HepG2 (cell line): ENCODE results near the gene NWD2. TPM values are rescaled to one million over a fixed set of nuclear protein-coding genes. Genes with fewer than 3 reads are reported as not detected.

Source experiments
- ATAC-seq: fragments of 200-7000 bp; cut with Tn5 transposase; 3 replicates; pipeline ENCODE4 v1.9.1; 2020; ENCODE audit warnings: mild to moderate bottlenecking, moderate library complexity
- BruUV-seq: library from RNA; stranded (reverse); fragments of 400-500 nt; replicated peaks from 2 replicates; lab custom pipeline; 2021; lab: Mats Ljungman, UMichigan
- CTCF ChIA-PET: fragments of 300-600 bp; formaldehyde crosslinking; extraction: SDS; loops from one replicate; lab custom pipeline; 2021; ENCODE audit warnings: low total read pairs, inconsistent platforms, low intra/inter-chr PET ratio; lab: Yijun Ruan, JAX
- POLR2A ChIA-PET: fragments of 350-600 bp; sonication (Branson Sonifier 250); formaldehyde crosslinking; loops from one replicate; lab custom pipeline; 2020; ENCODE audit warnings: antibody characterized with exemption, inconsistent platforms; lab: Yijun Ruan, JAX
- DNase-seq: peaks from one replicate; pipeline ENCODE4 v3.0.0-alpha.2; 2015; ENCODE audit warnings: low spot score
- FAIRE-seq: peaks from 3 replicates; lab custom pipeline; 2011; peaks lifted over from hg19 to GRCh38; lab: Jason Lieb, UNC
- H2AFZ ChIP-seq: one replicate; pipeline ENCODE4 v1.6.1; 2011; ENCODE audit warnings: low read length, inconsistent platforms
- H3K27ac ChIP-seq: fragments of 300-600 bp; 3 replicates; pipeline ENCODE4 v1.8.0; 2011; ENCODE audit warnings: mixed run types, mild to moderate bottlenecking, mixed read lengths, low read length, inconsistent platforms; ENCODE audit not compliant: insufficient read depth; ENCODE audit errors: extremely low read length
- H3K27me3 ChIP-seq, 2 experiments: fragments of 200-600 bp in 1 of 2; 2 replicates in 1 of 2; 3 replicates in 1 of 2; pipeline versions ENCODE4 v1.6.0 to v1.8.0; 2011; ENCODE audit warnings: low read length in 2 of 2, mild to moderate bottlenecking in 2 of 2, moderate library complexity in 2 of 2, inconsistent platforms in 1 of 2; ENCODE audit not compliant: insufficient read depth in 2 of 2, control insufficient read depth in 1 of 2
- H3K36me3 ChIP-seq, 2 experiments: fragments of 200-600 bp in 1 of 2; replicated peaks in 1 of 2; 2 replicates in 1 of 2; 3 replicates in 1 of 2; pipeline versions ENCODE4 v1.5.1 to v1.8.0; 2011; ENCODE audit warnings: low read length in 2 of 2, inconsistent platforms in 1 of 2; ENCODE audit not compliant: insufficient read depth in 2 of 2, control insufficient read depth in 1 of 2
- H3K4me1 ChIP-seq: 2 replicates; pipeline ENCODE4 v1.5.1; 2012; ENCODE audit warnings: low read length, inconsistent platforms; ENCODE audit not compliant: insufficient read depth
- H3K4me2 ChIP-seq: 2 replicates; pipeline ENCODE4 v1.6.0; 2011; ENCODE audit warnings: low read depth, low read length, inconsistent platforms
- H3K4me3 ChIP-seq, 3 experiments: fragments of 200-600 bp in 1 of 3; sonication (generic), shearing (Covaris generic) in 1 of 3; replicated peaks in 1 of 3; 2 replicates each; pipeline ENCODE4 v1.5.1; 2011 to 2016; ENCODE audit warnings: low read length in 3 of 3, inconsistent platforms in 2 of 3, low read depth in 2 of 3, mild to moderate bottlenecking in 2 of 3, control low read depth in 1 of 3, mixed read lengths in 1 of 3; ENCODE audit not compliant: insufficient read depth in 1 of 3
- H3K79me2 ChIP-seq: one replicate; pipeline ENCODE4 v1.6.1; 2011; ENCODE audit warnings: low read length, inconsistent platforms; ENCODE audit not compliant: insufficient read depth
- H3K9ac ChIP-seq: 2 replicates; pipeline ENCODE4 v1.6.0; 2011; ENCODE audit warnings: mild to moderate bottlenecking, low read depth, low read length, inconsistent platforms; ENCODE audit not compliant: insufficient read depth
- H3K9me3 ChIP-seq: 2 replicates; pipeline ENCODE4 v1.5.1; 2012; ENCODE audit warnings: mild to moderate bottlenecking, low read length
- H4K20me1 ChIP-seq: 2 replicates; pipeline ENCODE4 v1.6.0; 2011; ENCODE audit warnings: inconsistent platforms, mild to moderate bottlenecking, low read length, moderate library complexity; ENCODE audit not compliant: insufficient read depth
- KDM3A ChIP-seq: IDR thresholded peaks from 2 replicates; pipeline ENCODE4 v1.6.1; 2018; ENCODE audit warnings: low read depth, missing compliant biosample characterization
- LCORL ChIP-seq, 2 experiments: fragments of 450-650 bp in 1 of 2; sonication (generic) in 1 of 2; formaldehyde crosslinking in 1 of 2; IDR thresholded peaks; 2 replicates each; pipeline versions ENCODE4 v1.5.0 to v1.6.1; 2017 to 2020; ENCODE audit warnings: antibody characterized with exemption in 1 of 2, missing genetic modification reagents in 1 of 2
- MIER3 ChIP-seq: IDR thresholded peaks from 2 replicates; pipeline ENCODE4 v1.6.1; 2016; ENCODE audit warnings: missing compliant biosample characterization, borderline replicate concordance
- TARDBP ChIP-seq: sonication (generic); formaldehyde crosslinking; IDR thresholded peaks from 2 replicates; pipeline ENCODE4 v1.8.0; 2022; ENCODE audit warnings: mild to moderate bottlenecking, missing genetic modification reagents
- ZNF101 ChIP-seq: sonication (generic); formaldehyde crosslinking; IDR thresholded peaks from 2 replicates; pipeline ENCODE4 v1.4.0; 2020; ENCODE audit warnings: mild to moderate bottlenecking, low read depth, missing genetic modification reagents, borderline replicate concordance
- ZNF33A ChIP-seq: sonication (generic); formaldehyde crosslinking; IDR thresholded peaks from 2 replicates; pipeline ENCODE4 v1.5.1; 2020; ENCODE audit warnings: missing genetic modification reagents, mild to moderate bottlenecking, moderate library complexity, borderline replicate concordance
- ZNF772 ChIP-seq: sonication (generic); formaldehyde crosslinking; IDR thresholded peaks from 2 replicates; pipeline ENCODE4 v1.5.0; 2020; ENCODE audit warnings: mild to moderate bottlenecking, missing genetic modification reagents
- WGBS: methylation state at CpG from one replicate; pipeline ENCODE4 v1.1.6; 2017; ENCODE audit warnings: low lambda C conversion rate; 5-methylcytosine and 5-hydroxymethylcytosine counted together
- in situ Hi-C: cut with HindIII; loops from 2 replicates; pipeline ENCODE4 v1.10.0; 2017; ENCODE audit warnings: low pct_unique_long_range_greater_than_20kb; ENCODE audit not compliant: extremely low pct_ligation_motif_present
- intact Hi-C: fragments of 100-400 bp; cut with micrococcal nuclease; formaldehyde crosslinking; loops from one replicate; pipeline ENCODE4 v1.10.0; 2022; ENCODE audit not compliant: unreplicated experiment
- polyA plus RNA-seq, 8 experiments: library from polyadenylated mRNA; depleted of rRNA in 3 of 8; stranded (reverse) in 7 of 8; unstranded in 1 of 8; fragments of >200 nt; fragmentation: Illumina TruSeq in 4 of 8; extraction: Trizol in 4 of 8; gene quantifications; 2 replicates each; pipeline versions ENCODE4 v1.2.1 to v1.2.3, GENCODE V29; 2011 to 2016; ENCODE audit warnings: low read depth in 4 of 8, missing spikeins in 1 of 8, mixed read lengths in 1 of 8; ENCODE audit not compliant: insufficient read depth in 1 of 8
- total RNA-seq, 5 experiments: library from RNA; depleted of rRNA; stranded (reverse); fragments of >200 nt; fragmentation: Illumina TruSeq; extraction: Trizol; gene quantifications; 2 replicates each; pipeline ENCODE4 v1.2.3, GENCODE V29; 2016; ENCODE audit warnings: low read depth in 1 of 5
- TF ChIP-seq, protein P1 (sequence below): IDR thresholded peaks from 2 replicates; pipeline ENCODE4 v1.4.0; 2020; ENCODE audit warnings: mild to moderate bottlenecking, missing genetic modification reagents
- TF ChIP-seq, protein P2 (sequence below), 2 experiments: sonication (generic) in 1 of 2; formaldehyde crosslinking in 1 of 2; IDR thresholded peaks; 2 replicates each; pipeline versions ENCODE4 v1.4.0 to v1.6.1; 2018 to 2020; ENCODE audit warnings: missing genetic modification reagents in 2 of 2, borderline replicate concordance in 1 of 2, low read depth in 1 of 2, mild to moderate bottlenecking in 1 of 2, missing biosample characterization in 1 of 2
- TF ChIP-seq, protein P3 (sequence below): sonication (generic); formaldehyde crosslinking; IDR thresholded peaks from 2 replicates; pipeline ENCODE4 v1.4.0; 2020; ENCODE audit warnings: missing genetic modification reagents
- TF ChIP-seq, protein P4 (sequence below): IDR thresholded peaks from 2 replicates; pipeline ENCODE4 v1.6.1; 2012; ENCODE audit warnings: low read length, improper control_type of control experiment

The NWD2 gene
- total and polyA plus RNA-seq, 2 of the 13 experiments (the other 11 are each of a cell fraction or from before 2014, with no cell fraction given), result not detected

DNA sequence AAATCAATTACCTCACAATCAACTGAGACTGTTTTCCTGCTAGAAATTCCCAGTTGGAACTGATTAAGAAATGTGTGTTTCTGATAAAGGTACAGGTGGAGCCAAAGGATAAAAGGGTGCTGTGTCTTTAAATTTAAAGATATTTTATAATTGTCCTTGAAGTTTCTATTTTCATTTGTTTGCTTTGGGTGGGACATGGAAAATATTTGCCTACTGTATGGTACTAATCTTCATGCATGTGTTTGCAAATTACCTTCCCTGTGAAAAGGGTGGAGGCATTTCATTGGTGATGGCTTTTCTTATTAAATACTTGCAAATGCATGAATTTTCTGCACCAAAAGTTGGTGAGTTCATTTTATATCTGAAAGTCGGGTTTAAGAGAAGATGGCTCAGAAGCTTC lies 225.7 kb downstream of the NWD2 start:
- no peak overlapping the region for H2AFZ ChIP-seq
- WGBS, result 3% methylated on average over 1 of the region's 1 CpG
- intact Hi-C loops, result no loop called here
- H3K4me1 ChIP-seq, result no peaks in the 10 kb centered on the region
- TF ChIP-seq KDM3A (CRISPR knock-in tag) (no peak), LCORL (IDR thresholded peaks at IDR 0.05) (no peak), LCORL (CRISPR knock-in tag; IDR thresholded peaks at IDR 0.05) (no peak), TARDBP (CRISPR knock-in tag) (no peak), ZNF33A (CRISPR knock-in tag) (no peak), ZNF101 (CRISPR knock-in tag) (no peak), MIER3 (CRISPR knock-in tag) (no peak), ZNF772 (CRISPR knock-in tag) (no peak)
- TF ChIP-seq, protein P1, sequence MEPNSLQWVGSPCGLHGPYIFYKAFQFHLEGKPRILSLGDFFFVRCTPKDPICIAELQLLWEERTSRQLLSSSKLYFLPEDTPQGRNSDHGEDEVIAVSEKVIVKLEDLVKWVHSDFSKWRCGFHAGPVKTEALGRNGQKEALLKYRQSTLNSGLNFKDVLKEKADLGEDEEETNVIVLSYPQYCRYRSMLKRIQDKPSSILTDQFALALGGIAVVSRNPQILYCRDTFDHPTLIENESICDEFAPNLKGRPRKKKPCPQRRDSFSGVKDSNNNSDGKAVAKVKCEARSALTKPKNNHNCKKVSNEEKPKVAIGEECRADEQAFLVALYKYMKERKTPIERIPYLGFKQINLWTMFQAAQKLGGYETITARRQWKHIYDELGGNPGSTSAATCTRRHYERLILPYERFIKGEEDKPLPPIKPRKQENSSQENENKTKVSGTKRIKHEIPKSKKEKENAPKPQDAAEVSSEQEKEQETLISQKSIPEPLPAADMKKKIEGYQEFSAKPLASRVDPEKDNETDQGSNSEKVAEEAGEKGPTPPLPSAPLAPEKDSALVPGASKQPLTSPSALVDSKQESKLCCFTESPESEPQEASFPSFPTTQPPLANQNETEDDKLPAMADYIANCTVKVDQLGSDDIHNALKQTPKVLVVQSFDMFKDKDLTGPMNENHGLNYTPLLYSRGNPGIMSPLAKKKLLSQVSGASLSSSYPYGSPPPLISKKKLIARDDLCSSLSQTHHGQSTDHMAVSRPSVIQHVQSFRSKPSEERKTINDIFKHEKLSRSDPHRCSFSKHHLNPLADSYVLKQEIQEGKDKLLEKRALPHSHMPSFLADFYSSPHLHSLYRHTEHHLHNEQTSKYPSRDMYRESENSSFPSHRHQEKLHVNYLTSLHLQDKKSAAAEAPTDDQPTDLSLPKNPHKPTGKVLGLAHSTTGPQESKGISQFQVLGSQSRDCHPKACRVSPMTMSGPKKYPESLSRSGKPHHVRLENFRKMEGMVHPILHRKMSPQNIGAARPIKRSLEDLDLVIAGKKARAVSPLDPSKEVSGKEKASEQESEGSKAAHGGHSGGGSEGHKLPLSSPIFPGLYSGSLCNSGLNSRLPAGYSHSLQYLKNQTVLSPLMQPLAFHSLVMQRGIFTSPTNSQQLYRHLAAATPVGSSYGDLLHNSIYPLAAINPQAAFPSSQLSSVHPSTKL (CRISPR knock-in tag), result no peak
- TF ChIP-seq, protein P2, sequence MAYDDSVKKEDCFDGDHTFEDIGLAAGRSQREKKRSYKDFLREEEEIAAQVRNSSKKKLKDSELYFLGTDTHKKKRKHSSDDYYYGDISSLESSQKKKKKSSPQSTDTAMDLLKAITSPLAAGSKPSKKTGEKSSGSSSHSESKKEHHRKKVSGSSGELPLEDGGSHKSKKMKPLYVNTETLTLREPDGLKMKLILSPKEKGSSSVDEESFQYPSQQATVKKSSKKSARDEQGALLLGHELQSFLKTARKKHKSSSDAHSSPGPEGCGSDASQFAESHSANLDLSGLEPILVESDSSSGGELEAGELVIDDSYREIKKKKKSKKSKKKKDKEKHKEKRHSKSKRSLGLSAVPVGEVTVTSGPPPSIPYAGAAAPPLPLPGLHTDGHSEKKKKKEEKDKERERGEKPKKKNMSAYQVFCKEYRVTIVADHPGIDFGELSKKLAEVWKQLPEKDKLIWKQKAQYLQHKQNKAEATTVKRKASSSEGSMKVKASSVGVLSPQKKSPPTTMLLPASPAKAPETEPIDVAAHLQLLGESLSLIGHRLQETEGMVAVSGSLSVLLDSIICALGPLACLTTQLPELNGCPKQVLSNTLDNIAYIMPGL (CRISPR knock-in tag; IDR thresholded peaks at IDR 0.05; ENCODE audit: borderline replicate concordance in 1 of 2, low read depth in 1 of 2), result no peak
- TF ChIP-seq, protein P3, sequence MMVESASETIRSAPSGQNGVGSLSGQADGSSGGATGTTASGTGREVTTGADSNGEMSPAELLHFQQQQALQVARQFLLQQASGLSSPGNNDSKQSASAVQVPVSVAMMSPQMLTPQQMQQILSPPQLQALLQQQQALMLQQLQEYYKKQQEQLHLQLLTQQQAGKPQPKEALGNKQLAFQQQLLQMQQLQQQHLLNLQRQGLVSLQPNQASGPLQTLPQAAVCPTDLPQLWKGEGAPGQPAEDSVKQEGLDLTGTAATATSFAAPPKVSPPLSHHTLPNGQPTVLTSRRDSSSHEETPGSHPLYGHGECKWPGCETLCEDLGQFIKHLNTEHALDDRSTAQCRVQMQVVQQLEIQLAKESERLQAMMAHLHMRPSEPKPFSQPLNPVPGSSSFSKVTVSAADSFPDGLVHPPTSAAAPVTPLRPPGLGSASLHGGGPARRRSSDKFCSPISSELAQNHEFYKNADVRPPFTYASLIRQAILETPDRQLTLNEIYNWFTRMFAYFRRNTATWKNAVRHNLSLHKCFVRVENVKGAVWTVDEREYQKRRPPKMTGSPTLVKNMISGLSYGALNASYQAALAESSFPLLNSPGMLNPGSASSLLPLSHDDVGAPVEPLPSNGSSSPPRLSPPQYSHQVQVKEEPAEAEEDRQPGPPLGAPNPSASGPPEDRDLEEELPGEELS, result no peak
- TF ChIP-seq, protein P4, sequence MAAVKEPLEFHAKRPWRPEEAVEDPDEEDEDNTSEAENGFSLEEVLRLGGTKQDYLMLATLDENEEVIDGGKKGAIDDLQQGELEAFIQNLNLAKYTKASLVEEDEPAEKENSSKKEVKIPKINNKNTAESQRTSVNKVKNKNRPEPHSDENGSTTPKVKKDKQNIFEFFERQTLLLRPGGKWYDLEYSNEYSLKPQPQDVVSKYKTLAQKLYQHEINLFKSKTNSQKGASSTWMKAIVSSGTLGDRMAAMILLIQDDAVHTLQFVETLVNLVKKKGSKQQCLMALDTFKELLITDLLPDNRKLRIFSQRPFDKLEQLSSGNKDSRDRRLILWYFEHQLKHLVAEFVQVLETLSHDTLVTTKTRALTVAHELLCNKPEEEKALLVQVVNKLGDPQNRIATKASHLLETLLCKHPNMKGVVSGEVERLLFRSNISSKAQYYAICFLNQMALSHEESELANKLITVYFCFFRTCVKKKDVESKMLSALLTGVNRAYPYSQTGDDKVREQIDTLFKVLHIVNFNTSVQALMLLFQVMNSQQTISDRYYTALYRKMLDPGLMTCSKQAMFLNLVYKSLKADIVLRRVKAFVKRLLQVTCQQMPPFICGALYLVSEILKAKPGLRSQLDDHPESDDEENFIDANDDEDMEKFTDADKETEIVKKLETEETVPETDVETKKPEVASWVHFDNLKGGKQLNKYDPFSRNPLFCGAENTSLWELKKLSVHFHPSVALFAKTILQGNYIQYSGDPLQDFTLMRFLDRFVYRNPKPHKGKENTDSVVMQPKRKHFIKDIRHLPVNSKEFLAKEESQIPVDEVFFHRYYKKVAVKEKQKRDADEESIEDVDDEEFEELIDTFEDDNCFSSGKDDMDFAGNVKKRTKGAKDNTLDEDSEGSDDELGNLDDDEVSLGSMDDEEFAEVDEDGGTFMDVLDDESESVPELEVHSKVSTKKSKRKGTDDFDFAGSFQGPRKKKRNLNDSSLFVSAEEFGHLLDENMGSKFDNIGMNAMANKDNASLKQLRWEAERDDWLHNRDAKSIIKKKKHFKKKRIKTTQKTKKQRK, result no peak
- TF ChIP-seq, all 625 proteins: peak for 0
- ATAC-seq, result no peak
- Histone ChIP-seq H3K9me3 (no peaks in the 10 kb centered on the region), H3K79me2 (no peaks in the 10 kb centered on the region), H3K9ac (no peak overlapping the region), H3K4me3 (no peak overlapping the region), H3K27ac (no peak overlapping the region), H4K20me1 (no peaks in the 10 kb centered on the region), H3K4me2 (no peak overlapping the region), H3K36me3 (no peaks in the 10 kb centered on the region), H3K27me3 (no peaks in the 10 kb centered on the region)
- CTCF ChIA-PET, result no interaction called here
- POLR2A ChIA-PET, result no interaction called here
- no TSS peak for BruUV-seq
- no peak for FAIRE-seq
- no peak for DNase-seq
- in situ Hi-C loops, result no loop called here
